ENCODE data around the gene PDE8A. TPM values are rescaled to one million over a fixed set of nuclear protein-coding genes. Genes with fewer than 3 reads are reported as not detected.
A peak's percentile ranks its signal among the peaks of the same experiment; 100 is the strongest.

Gene PDE8A
- total and polyA plus RNA-seq, 2 experiments from 2014 or later = 15.3 to 26.0 TPM

DNA sequence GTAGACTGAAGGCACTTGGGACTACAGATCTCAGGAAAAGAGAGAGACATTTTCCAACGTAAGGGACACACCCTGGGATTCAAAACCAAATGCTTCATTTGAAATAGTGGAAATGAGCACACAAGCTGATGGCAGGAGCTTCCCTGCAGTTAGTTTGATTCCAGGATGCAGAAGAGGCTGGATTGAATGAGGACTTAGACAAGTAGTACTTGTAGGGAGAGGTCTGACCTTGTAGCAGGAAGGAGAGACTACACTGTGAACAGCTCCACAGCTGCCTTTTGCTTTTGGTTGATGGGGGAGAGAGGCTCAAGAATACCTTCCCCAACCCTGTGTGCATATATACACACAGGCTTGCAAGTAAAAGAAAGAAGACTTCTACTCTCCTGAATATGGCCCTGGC lies 51.5 kb downstream of the PDE8A start:
- WGBS (ENCODE audit: low lambda C conversion rate, missing lambda C conversion rate) = 35% methylated on average over 1 of the region's 1 CpG
- H3K36me3 ChIP-seq (replicated peaks; ENCODE audit: insufficient read depth, low read depth) = no peaks in the 10 kb centered on the region
- H3K27ac ChIP-seq = peak overlapping the region; percentile 85
- no peaks in the 10 kb centered on the region for H3K27me3 ChIP-seq
- no peak for TF ChIP-seq EZH2phosphoT487 (IDR thresholded peaks at IDR 0.05; ENCODE audit: low read depth, severe bottlenecking, unreplicated experiment)
- TF ChIP-seq, protein P1, sequence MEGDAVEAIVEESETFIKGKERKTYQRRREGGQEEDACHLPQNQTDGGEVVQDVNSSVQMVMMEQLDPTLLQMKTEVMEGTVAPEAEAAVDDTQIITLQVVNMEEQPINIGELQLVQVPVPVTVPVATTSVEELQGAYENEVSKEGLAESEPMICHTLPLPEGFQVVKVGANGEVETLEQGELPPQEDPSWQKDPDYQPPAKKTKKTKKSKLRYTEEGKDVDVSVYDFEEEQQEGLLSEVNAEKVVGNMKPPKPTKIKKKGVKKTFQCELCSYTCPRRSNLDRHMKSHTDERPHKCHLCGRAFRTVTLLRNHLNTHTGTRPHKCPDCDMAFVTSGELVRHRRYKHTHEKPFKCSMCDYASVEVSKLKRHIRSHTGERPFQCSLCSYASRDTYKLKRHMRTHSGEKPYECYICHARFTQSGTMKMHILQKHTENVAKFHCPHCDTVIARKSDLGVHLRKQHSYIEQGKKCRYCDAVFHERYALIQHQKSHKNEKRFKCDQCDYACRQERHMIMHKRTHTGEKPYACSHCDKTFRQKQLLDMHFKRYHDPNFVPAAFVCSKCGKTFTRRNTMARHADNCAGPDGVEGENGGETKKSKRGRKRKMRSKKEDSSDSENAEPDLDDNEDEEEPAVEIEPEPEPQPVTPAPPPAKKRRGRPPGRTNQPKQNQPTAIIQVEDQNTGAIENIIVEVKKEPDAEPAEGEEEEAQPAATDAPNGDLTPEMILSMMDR (IDR thresholded peaks at IDR 0.05; ENCODE audit: poor library complexity) = no peak
- TF ChIP-seq EZH2 (IDR thresholded peaks at IDR 0.05; ENCODE audit: borderline replicate concordance) = no peak
- DNase-seq (ENCODE audit: low spot score) = no peak
- H3K79me2 ChIP-seq = peaks cover 80% of the 10 kb centered on the region
- H2AFZ ChIP-seq = no peak overlapping the region
- H3K4me2 ChIP-seq = peak overlapping the region; percentile 48
- no peaks in the 10 kb centered on the region for H4K20me1 ChIP-seq (ENCODE audit: insufficient read depth, poor library complexity, severe bottlenecking)
- H3K9me2 ChIP-seq (replicated peaks; ENCODE audit: insufficient read depth) = no peaks in the 10 kb centered on the region
- no peak overlapping the region for H3K4me3 ChIP-seq
- H3K4me1 ChIP-seq (ENCODE audit: insufficient read depth) = peaks cover 54% of the 10 kb centered on the region
- H3K9me3 ChIP-seq (ENCODE audit: low read depth) = no peaks in the 10 kb centered on the region

DNA sequence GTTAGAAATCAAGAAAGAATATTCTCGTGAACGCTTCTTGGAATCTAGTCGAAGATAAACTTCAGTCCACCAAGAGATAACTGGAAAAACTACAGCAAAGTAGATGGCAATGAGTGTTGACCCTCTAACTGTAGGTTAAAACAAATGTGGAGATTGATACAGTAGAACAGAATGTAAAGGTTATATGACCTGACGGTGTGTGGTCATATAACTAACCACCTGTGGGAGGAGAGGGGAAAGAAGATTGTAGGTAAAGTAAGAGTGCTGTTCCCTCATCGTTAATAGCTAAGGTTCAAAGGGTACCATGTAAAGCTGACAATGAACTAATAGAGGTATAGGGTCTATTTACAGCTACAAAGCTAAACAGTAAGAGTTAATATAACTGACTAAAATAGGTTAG lies 52.6 kb downstream of the PDE8A start:
- Histone ChIP-seq H2AFZ (no peak overlapping the region), H3K27me3 (no peaks in the 10 kb centered on the region), H3K4me3 (no peak overlapping the region), H3K27ac (peak overlapping the region; percentile 85), H3K36me3 (replicated peaks; ENCODE audit: insufficient read depth, low read depth) (no peaks in the 10 kb centered on the region), H3K4me1 (ENCODE audit: insufficient read depth) (peaks cover 43% of the 10 kb centered on the region), H3K9me2 (replicated peaks; ENCODE audit: insufficient read depth) (no peaks in the 10 kb centered on the region), H3K4me2 (no peak overlapping the region), H3K9me3 (ENCODE audit: low read depth) (no peaks in the 10 kb centered on the region), H3K79me2 (peaks cover 80% of the 10 kb centered on the region), H4K20me1 (ENCODE audit: insufficient read depth, poor library complexity, severe bottlenecking) (no peaks in the 10 kb centered on the region)
- TF ChIP-seq, protein P1 (IDR thresholded peaks at IDR 0.05; ENCODE audit: poor library complexity) = no peak
- no peak for TF ChIP-seq EZH2phosphoT487 (IDR thresholded peaks at IDR 0.05; ENCODE audit: low read depth, severe bottlenecking, unreplicated experiment)
- no peak for TF ChIP-seq EZH2 (IDR thresholded peaks at IDR 0.05; ENCODE audit: borderline replicate concordance)
- 87% methylated on average over 5 of the region's 5 CpGs for WGBS (ENCODE audit: low lambda C conversion rate, missing lambda C conversion rate)
- DNase-seq (ENCODE audit: low spot score) = no peak

DNA sequence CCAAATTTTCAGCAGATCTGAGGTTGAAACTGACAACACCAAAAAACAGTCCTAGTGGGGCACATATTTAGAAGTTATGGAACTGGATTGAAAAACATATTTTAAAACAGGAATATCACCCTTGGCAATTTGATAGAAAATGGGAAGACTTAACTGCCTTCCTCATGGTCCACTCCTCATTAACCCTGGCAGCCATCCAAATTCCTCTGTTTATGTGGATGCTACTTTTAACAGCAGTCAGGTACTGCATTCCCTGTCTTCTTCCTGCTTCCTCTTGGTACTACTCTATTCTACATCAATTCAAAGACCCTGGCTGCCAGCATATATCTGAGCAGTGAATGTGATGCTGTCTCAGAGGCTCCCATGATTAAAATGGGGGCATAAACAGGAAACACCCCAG lies 54.3 kb downstream of the PDE8A start:
- Histone ChIP-seq H2AFZ (no peak overlapping the region), H3K79me2 (peaks cover 82% of the 10 kb centered on the region), H3K36me3 (replicated peaks; ENCODE audit: insufficient read depth, low read depth) (no peaks in the 10 kb centered on the region), H3K4me3 (no peak overlapping the region), H3K4me1 (ENCODE audit: insufficient read depth) (peaks cover 27% of the 10 kb centered on the region), H3K4me2 (no peak overlapping the region), H3K27me3 (no peaks in the 10 kb centered on the region), H3K9me2 (replicated peaks; ENCODE audit: insufficient read depth) (no peaks in the 10 kb centered on the region), H4K20me1 (ENCODE audit: insufficient read depth, poor library complexity, severe bottlenecking) (no peaks in the 10 kb centered on the region), H3K9me3 (ENCODE audit: low read depth) (no peaks in the 10 kb centered on the region), H3K27ac (no peak overlapping the region)
- no peak for DNase-seq (ENCODE audit: low spot score)
- no peak for TF ChIP-seq EZH2phosphoT487 (IDR thresholded peaks at IDR 0.05; ENCODE audit: low read depth, severe bottlenecking, unreplicated experiment)
- TF ChIP-seq EZH2 (IDR thresholded peaks at IDR 0.05; ENCODE audit: borderline replicate concordance) = no peak
- TF ChIP-seq, protein P1 (IDR thresholded peaks at IDR 0.05; ENCODE audit: poor library complexity) = no peak

DNA sequence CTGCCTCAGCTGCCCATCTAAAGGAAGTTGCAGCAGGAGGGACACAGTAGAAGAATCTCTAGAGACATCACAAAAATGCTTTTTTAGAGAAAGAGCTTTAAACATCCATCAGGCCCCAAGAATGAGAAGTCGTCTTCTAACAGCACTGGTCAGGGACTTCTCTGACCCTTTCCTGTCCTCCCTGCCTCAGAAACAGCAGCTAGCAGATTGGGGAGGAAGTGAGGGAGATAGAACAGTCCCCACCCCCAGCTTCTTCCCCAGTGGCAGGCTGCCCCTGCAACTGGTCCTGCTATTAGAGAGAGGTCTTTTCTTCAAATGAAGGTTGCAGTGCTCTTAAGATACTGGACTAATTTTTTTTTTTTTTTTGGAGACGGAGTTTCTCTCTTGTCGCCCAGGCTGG lies 55.1 kb downstream of the PDE8A start:
- no peaks in the 10 kb centered on the region for H3K9me2 ChIP-seq (replicated peaks; ENCODE audit: insufficient read depth)
- peaks cover 82% of the 10 kb centered on the region for H3K79me2 ChIP-seq
- DNase-seq (ENCODE audit: low spot score) = no peak
- peaks cover 20% of the 10 kb centered on the region for H3K4me1 ChIP-seq (ENCODE audit: insufficient read depth)
- no peak overlapping the region for H3K27ac ChIP-seq
- H3K36me3 ChIP-seq (replicated peaks; ENCODE audit: insufficient read depth, low read depth) = no peaks in the 10 kb centered on the region
- H3K27me3 ChIP-seq = no peaks in the 10 kb centered on the region
- H3K4me2 ChIP-seq = no peak overlapping the region
- no peak overlapping the region for H3K4me3 ChIP-seq
- 79% methylated on average over 3 of the region's 3 CpGs for WGBS (ENCODE audit: low lambda C conversion rate, missing lambda C conversion rate)
- no peak overlapping the region for H2AFZ ChIP-seq
- TF ChIP-seq, protein P1 (IDR thresholded peaks at IDR 0.05; ENCODE audit: poor library complexity) = no peak
- TF ChIP-seq EZH2 (IDR thresholded peaks at IDR 0.05; ENCODE audit: borderline replicate concordance) = no peak
- TF ChIP-seq EZH2phosphoT487 (IDR thresholded peaks at IDR 0.05; ENCODE audit: low read depth, severe bottlenecking, unreplicated experiment) = no peak
- H3K9me3 ChIP-seq (ENCODE audit: low read depth) = no peaks in the 10 kb centered on the region
- no peaks in the 10 kb centered on the region for H4K20me1 ChIP-seq (ENCODE audit: insufficient read depth, poor library complexity, severe bottlenecking)
